GM19455 (cell line): Measurements from ENCODE around the gene TCF3.
A peak's percentile ranks its signal among the peaks of the same experiment; 100 is the strongest.

ENCODE experiments used
- ATAC-seq: cut with Tn5 transposase; IDR thresholded peaks from one replicate; pipeline ENCODE4 v1.9.1; 2021; ENCODE audit not compliant: unreplicated experiment

The TCF3 gene

GRCh38 chr19:1613146-1613545, 39.3 kb downstream of the TCF3 start:
- ATAC-seq, result no peak

GRCh38 chr19:1612114-1613086, 40.0 kb downstream of the TCF3 start:
- no peak for ATAC-seq

- no peak for ATAC-seq
Measured at GRCh38 chr19:1611353-1611752, 41.1 kb downstream of the TCF3 start.

GRCh38 chr19:1610579-1610978, 41.8 kb downstream of the TCF3 start:
- ATAC-seq, result no peak

- no peak for ATAC-seq
Measured at GRCh38 chr19:1609680-1610474, 42.5 kb downstream of the TCF3 start.

GRCh38 chr19:1609103-1609396, 43.4 kb downstream of the TCF3 start:
- ATAC-seq, result no peak

- no peak for ATAC-seq
Measured at GRCh38 chr19:1608359-1609102, 43.9 kb downstream of the TCF3 start.

GRCh38 chr19:1606138-1606651, 46.2 kb downstream of the TCF3 start:
- ATAC-seq, result no peak

GRCh38 chr19:1605236-1606137, 46.9 kb downstream of the TCF3 start, which contains the start of gene UQCR11:
Gene UQCR11 (minus strand): TSS chr19:1605462. CDS start chr19:1605409, 53 bp downstream.
- ATAC-seq, result peak; percentile 69

GRCh38 chr19:1602091-1602707, 50.2 kb downstream of the TCF3 start:
- ATAC-seq, result no peak

- ATAC-seq, result no peak
Measured at GRCh38 chr19:1601613-1602064, 50.8 kb downstream of the TCF3 start.

- ATAC-seq, result no peak
Measured at GRCh38 chr19:1599460-1599846, 53.0 kb downstream of the TCF3 start.

GRCh38 chr19:1598777-1599459, 53.5 kb downstream of the TCF3 start:
- no peak for ATAC-seq

- no peak for ATAC-seq
Measured at GRCh38 chr19:1593501-1593772, 59.0 kb downstream of the TCF3 start.

- peak; percentile 61 for ATAC-seq
Measured at GRCh38 chr19:1592755-1593500, 59.5 kb downstream of the TCF3 start, which contains the start of gene MBD3. Gene MBD3 (minus strand): TSS chr19:1592865. CDS start chr19:1592631, 234 bp downstream.

- ATAC-seq, result peak; percentile 62
Measured at GRCh38 chr19:1592024-1592754, 60.2 kb downstream of the TCF3 start.

GRCh38 chr19:1591421-1592023, 60.9 kb downstream of the TCF3 start:
- no peak for ATAC-seq
